B cell (primary cell): ENCODE data around the gene DIP2B. TPM values are rescaled to one million over a fixed set of nuclear protein-coding genes. Genes with fewer than 3 reads are reported as not detected.

Experiments
- ATAC-seq: fragments of 200-7000 bp; cut with Tn5 transposase; one replicate; pipeline ENCODE4 v1.10.0; 2021; ENCODE audit warnings: low read depth, mild to moderate bottlenecking, moderate number of reproducible peaks, moderate library complexity
- CTCF ChIA-PET: fragments of 350-600 bp; sonication (Branson Sonifier 250); formaldehyde crosslinking; loops from one replicate; lab custom pipeline; 2021; ENCODE audit warnings: antibody characterized with exemption, inconsistent platforms; lab: Charles Lee
- POLR2A ChIA-PET: fragments of 350-600 bp; sonication (Branson Sonifier 250); formaldehyde crosslinking; loops from one replicate; lab custom pipeline; 2021; ENCODE audit warnings: antibody characterized with exemption; lab: Charles Lee
- DNase-seq: peaks from one replicate; pipeline ENCODE4 v3.0.0; 2013
- H2AFZ ChIP-seq: 2 replicates; pipeline ENCODE4 v1.6.1; 2012; ENCODE audit warnings: mild to moderate bottlenecking, low read depth, low read length; ENCODE audit not compliant: insufficient read depth, poor library complexity, severe bottlenecking
- H3K27ac ChIP-seq, 2 donors: 1 replicate in 1 of 2; 2 replicates in 1 of 2; pipeline ENCODE4 v1.5.1; 2012 to 2013; ENCODE audit warnings: low read length in 2 of 2, mild to moderate bottlenecking in 2 of 2, moderate library complexity in 1 of 2
- H3K27me3 ChIP-seq, 4 experiments: fragments of 200-600 bp in 1 of 4; sonication (generic) in 1 of 4; replicated peaks in 1 of 4; 1 replicate in 2 of 4; 2 replicates in 2 of 4; pipeline versions ENCODE4 v1.6.1 to v1.7.0; 2013 to 2016; ENCODE audit warnings: low read length in 3 of 4, mild to moderate bottlenecking in 2 of 4, mixed read lengths in 1 of 4, moderate library complexity in 1 of 4; ENCODE audit not compliant: insufficient read depth in 4 of 4, control insufficient read depth in 3 of 4; ENCODE audit errors: control extremely low read depth in 1 of 4
- H3K36me3 ChIP-seq, 2 experiments: replicated peaks in 1 of 2; 1 replicate in 1 of 2; 2 replicates in 1 of 2; pipeline versions ENCODE4 v1.6.1 to v1.7.1; 2013; ENCODE audit warnings: low read length in 1 of 2; ENCODE audit not compliant: insufficient read depth in 2 of 2, control insufficient read depth in 1 of 2; ENCODE audit errors: control extremely low read depth in 1 of 2, extremely low read depth in 1 of 2
- H3K4me1 ChIP-seq, 2 donors: fragments of 200-600 bp in 1 of 2; sonication (generic) in 1 of 2; 1 replicate in 1 of 2; 2 replicates in 1 of 2; pipeline versions ENCODE4 v1.5.1 to v1.6.1; 2013 to 2017; ENCODE audit warnings: low read length in 2 of 2; ENCODE audit not compliant: control insufficient read depth in 2 of 2, insufficient read depth in 2 of 2
- H3K4me2 ChIP-seq: replicated peaks from 2 replicates; pipeline ENCODE3; 2012; ENCODE audit warnings: mild to moderate bottlenecking, low read depth, low read length; ENCODE audit not compliant: poor library complexity, severe bottlenecking
- H3K4me3 ChIP-seq, 5 experiments: fragments of 200-600 bp in 1 of 5; sonication (generic) in 1 of 5; 1 replicate in 3 of 5; 2 replicates in 2 of 5; pipeline versions ENCODE4 v1.5.1 to v1.7.0; 2011 to 2016; ENCODE audit warnings: low read length in 4 of 5, mild to moderate bottlenecking in 4 of 5, low read depth in 2 of 5, control low read depth in 1 of 5, moderate library complexity in 1 of 5; ENCODE audit not compliant: insufficient read depth in 1 of 5; ENCODE audit errors: control extremely low read depth in 1 of 5, extremely low read depth in 1 of 5
- H3K79me2 ChIP-seq: fragments of 200-600 bp; sonication (generic); one replicate; pipeline ENCODE4 v1.6.0; 2016; ENCODE audit warnings: low read length; ENCODE audit not compliant: control insufficient read depth, insufficient read depth
- H3K9ac ChIP-seq: fragments of 200-600 bp; sonication (generic); 2 replicates; pipeline ENCODE4 v1.6.1; 2017; ENCODE audit warnings: mild to moderate bottlenecking, low read length, moderate library complexity
- H3K9me3 ChIP-seq, 3 donors: one replicate each; pipeline versions ENCODE4 v1.6.1 to v1.7.1; 2013; ENCODE audit warnings: low read length in 2 of 3; ENCODE audit not compliant: control insufficient read depth in 2 of 3, insufficient read depth in 1 of 3; ENCODE audit errors: control extremely low read depth in 1 of 3
- H4K20me1 ChIP-seq: 2 replicates; pipeline ENCODE4 v1.6.0; 2012; ENCODE audit warnings: mild to moderate bottlenecking, low read length; ENCODE audit not compliant: insufficient read depth, control insufficient read depth, poor library complexity, severe bottlenecking
- H3K27ac Mint-ChIP-seq: one replicate; pipeline ENCODE4 v1.8.0; 2021; ENCODE audit warnings: mixed read lengths
- H3K27me3 Mint-ChIP-seq: one replicate; pipeline ENCODE4 v1.8.0; 2021; ENCODE audit warnings: mixed read lengths
- H3K4me1 Mint-ChIP-seq: one replicate; pipeline ENCODE4 v1.8.0; 2021; ENCODE audit warnings: mixed read lengths
- H3K4me3 Mint-ChIP-seq: one replicate; pipeline ENCODE4 v1.8.0; 2021; ENCODE audit warnings: mixed read lengths
- H3K9me3 Mint-ChIP-seq: one replicate; pipeline ENCODE4 v1.8.0; 2022; ENCODE audit warnings: mixed read lengths; ENCODE audit not compliant: insufficient read depth
- CTCF ChIP-seq: fragments of 200-600 bp; IDR thresholded peaks from one replicate; pipeline ENCODE4 v1.8.0; 2022; ENCODE audit warnings: antibody characterized with exemption, mild to moderate bottlenecking
- EZH2 ChIP-seq: IDR thresholded peaks from 2 replicates; pipeline ENCODE4 v1.6.1; 2012; ENCODE audit warnings: borderline replicate concordance, low read depth, mild to moderate bottlenecking, moderate library complexity, low read length; ENCODE audit not compliant: insufficient read depth, poor library complexity, severe bottlenecking
- WGBS: methylation state at CpG from one replicate; pipeline ENCODE4 v1.1.5; 2013; ENCODE audit warnings: missing lambda C conversion rate; ENCODE audit not compliant: insufficient coverage; 5-methylcytosine and 5-hydroxymethylcytosine counted together
- intact Hi-C: fragments of 100-400 bp; cut with micrococcal nuclease; formaldehyde crosslinking; loops from one replicate; pipeline ENCODE4 v1.10.0; 2022
- polyA plus RNA-seq: library from polyadenylated mRNA; depleted of rRNA; stranded (reverse); fragments of >200 nt; gene quantifications from 2 replicates; pipeline ENCODE4 v1.2.3, GENCODE V29; 2012
- total RNA-seq, 2 donors: library from RNA; stranded (reverse); fragments of 120-200 nt in 1 of 2; gene quantifications; 1 replicate in 1 of 2; 2 replicates in 1 of 2; pipeline versions ENCODE4 v1.2.3 to v1.2.4, GENCODE V29; 2013 to 2022

The DIP2B gene
- total and polyA plus RNA-seq, 2 donors (not counting 1 experiment from before 2014, with no cell fraction given): 16.4 to 38.8 TPM

- CTCF ChIA-PET: no interaction called here
- no peak for DNase-seq
These were observed 202.6 kb downstream of the DIP2B start for GRCh38 chr12:50707396-50707795.

GRCh38 chr12:50708631-50709030 is 203.8 kb downstream of the DIP2B start:
- H3K36me3 ChIP-seq: peaks cover 2 to 74% of the 10 kb centered on the region in 2 experiments
- H4K20me1 ChIP-seq: no peaks in the 10 kb centered on the region
- H3K4me3 ChIP-seq: no peak overlapping the region
- Mint-ChIP-seq H3K27me3 (no peaks in the 10 kb centered on the region), H3K4me1 (no peaks in the 10 kb centered on the region), H3K27ac (no peak overlapping the region), H3K9me3 (no peaks in the 10 kb centered on the region), H3K4me3 (no peak overlapping the region)
- DNase-seq (no peak), ATAC-seq (no peak)
- no peaks in the 10 kb centered on the region for H3K4me1 ChIP-seq
- TF ChIP-seq CTCF (no peak), EZH2 (no peak)
- H3K79me2 ChIP-seq: no peaks in the 10 kb centered on the region
- no peak overlapping the region for H3K27ac ChIP-seq
- H3K9me3 ChIP-seq: no peaks in the 10 kb centered on the region
- H3K27me3 ChIP-seq: no peaks in the 10 kb centered on the region
- ChIA-PET CTCF (no interaction called here), POLR2A (no interaction called here)
- no peak overlapping the region for H3K4me2 ChIP-seq
- H3K9ac ChIP-seq: no peak overlapping the region
- intact Hi-C loops: no loop called here
- 100% methylated on average over 1 of the region's 2 CpGs for WGBS
- H2AFZ ChIP-seq: no peak overlapping the region

More at GRCh38 chr12:50707396-50707795, 202.6 kb downstream of the DIP2B start:
- POLR2A ChIA-PET: no interaction called here
- Mint-ChIP-seq H3K9me3 (no peaks in the 10 kb centered on the region), H3K4me1 (no peaks in the 10 kb centered on the region), H3K27ac (no peak overlapping the region), H3K27me3 (no peaks in the 10 kb centered on the region), H3K4me3 (no peak overlapping the region)
- Histone ChIP-seq H2AFZ (no peak overlapping the region), H3K4me1 (no peaks in the 10 kb centered on the region), H3K4me2 (no peak overlapping the region), H3K79me2 (no peaks in the 10 kb centered on the region), H3K36me3 (peaks cover 4 to 84% of the 10 kb centered on the region in 2 experiments), H3K9ac (no peak overlapping the region), H3K27ac (no peak overlapping the region), H3K4me3 (no peak overlapping the region), H4K20me1 (no peaks in the 10 kb centered on the region), H3K9me3 (no peaks in the 10 kb centered on the region), H3K27me3 (no peaks in the 10 kb centered on the region)
- intact Hi-C loops: no loop called here
- 100% methylated on average over 3 of the region's 7 CpGs for WGBS
- TF ChIP-seq EZH2 (no peak), CTCF (no peak)
- no peak for ATAC-seq
